Mammary epithelial cell (primary cell): Measurements from ENCODE around the gene PTPA.

Source experiments
- EZH2 ChIP-seq: IDR thresholded peaks from 2 replicates; pipeline ENCODE4 v1.6.1; 2012; ENCODE audit warnings: low read length, inconsistent platforms, borderline replicate concordance
- TF ChIP-seq, protein P1 (sequence below), 2 donors: IDR thresholded peaks in 1 of 2; conservative IDR thresholded peaks in 1 of 2; 2 replicates each; pipeline ENCODE4 v1.5.1; 2011 to 2012; ENCODE audit warnings: inconsistent platforms in 2 of 2, low read length in 2 of 2, mild to moderate bottlenecking in 2 of 2, control low read depth in 1 of 2, low read depth in 1 of 2; ENCODE audit not compliant: insufficient read depth in 1 of 2; ENCODE audit errors: extremely low read depth in 1 of 2

GRCh38 chr9:129102095-129102525, 9.1 kb upstream of the PTPA start:
- TF ChIP-seq, protein P1, sequence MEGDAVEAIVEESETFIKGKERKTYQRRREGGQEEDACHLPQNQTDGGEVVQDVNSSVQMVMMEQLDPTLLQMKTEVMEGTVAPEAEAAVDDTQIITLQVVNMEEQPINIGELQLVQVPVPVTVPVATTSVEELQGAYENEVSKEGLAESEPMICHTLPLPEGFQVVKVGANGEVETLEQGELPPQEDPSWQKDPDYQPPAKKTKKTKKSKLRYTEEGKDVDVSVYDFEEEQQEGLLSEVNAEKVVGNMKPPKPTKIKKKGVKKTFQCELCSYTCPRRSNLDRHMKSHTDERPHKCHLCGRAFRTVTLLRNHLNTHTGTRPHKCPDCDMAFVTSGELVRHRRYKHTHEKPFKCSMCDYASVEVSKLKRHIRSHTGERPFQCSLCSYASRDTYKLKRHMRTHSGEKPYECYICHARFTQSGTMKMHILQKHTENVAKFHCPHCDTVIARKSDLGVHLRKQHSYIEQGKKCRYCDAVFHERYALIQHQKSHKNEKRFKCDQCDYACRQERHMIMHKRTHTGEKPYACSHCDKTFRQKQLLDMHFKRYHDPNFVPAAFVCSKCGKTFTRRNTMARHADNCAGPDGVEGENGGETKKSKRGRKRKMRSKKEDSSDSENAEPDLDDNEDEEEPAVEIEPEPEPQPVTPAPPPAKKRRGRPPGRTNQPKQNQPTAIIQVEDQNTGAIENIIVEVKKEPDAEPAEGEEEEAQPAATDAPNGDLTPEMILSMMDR (conservative IDR thresholded peaks at IDR 0.05 in 1 of 2, IDR thresholded peaks at IDR 0.05 in 1 of 2; ENCODE audit: extremely low read depth in 1 of 2, insufficient read depth in 1 of 2, low read depth in 1 of 2, low read length in 2 of 2), result no peak
- TF ChIP-seq EZH2, result no peak
